Measurements from ENCODE around the gene PSMA2. TPM values are rescaled to one million over a fixed set of nuclear protein-coding genes. Genes with fewer than 3 reads are reported as not detected.

PSMA2 gene
- total RNA-seq, 4 donors from 2014 or later: 5.8 to 61.2 (median 28.6) TPM

GRCh38 chr7:42959549-42959948, 27.6 kb upstream of the PSMA2 start:
- Histone ChIP-seq H3K9me3 (no peaks in the 10 kb centered on the region), H3K27ac (no peak overlapping the region), H3K27me3 (no peaks in the 10 kb centered on the region), H3K36me3 (no peaks in the 10 kb centered on the region), H3K4me1 (no peaks in the 10 kb centered on the region), H3K4me3 (no peak overlapping the region)
- in situ Hi-C loops (cut with MboI; ENCODE audit: low pct_ligation_motif_present in 1 of 4, low pct_unique_long_range_greater_than_20kb in 1 of 4, low sequenced_read_pairs in 3 of 4) (loop anchor here in 1 of 4 donors (25.0 kb wide), 1 partner anchor 303 kb away; no protein-coding TSS in a partner anchor), intact Hi-C loops (cut with DNase I; ENCODE audit: low total_unique reads) (no loop called here)
- WGBS, 2 donors (ENCODE audit: low coverage in 1 of 2): 67 to 83% methylated on average over 1 to 2 of the region's 2 CpGs
- no peak for DNase-seq
- TF ChIP-seq, protein P1, sequence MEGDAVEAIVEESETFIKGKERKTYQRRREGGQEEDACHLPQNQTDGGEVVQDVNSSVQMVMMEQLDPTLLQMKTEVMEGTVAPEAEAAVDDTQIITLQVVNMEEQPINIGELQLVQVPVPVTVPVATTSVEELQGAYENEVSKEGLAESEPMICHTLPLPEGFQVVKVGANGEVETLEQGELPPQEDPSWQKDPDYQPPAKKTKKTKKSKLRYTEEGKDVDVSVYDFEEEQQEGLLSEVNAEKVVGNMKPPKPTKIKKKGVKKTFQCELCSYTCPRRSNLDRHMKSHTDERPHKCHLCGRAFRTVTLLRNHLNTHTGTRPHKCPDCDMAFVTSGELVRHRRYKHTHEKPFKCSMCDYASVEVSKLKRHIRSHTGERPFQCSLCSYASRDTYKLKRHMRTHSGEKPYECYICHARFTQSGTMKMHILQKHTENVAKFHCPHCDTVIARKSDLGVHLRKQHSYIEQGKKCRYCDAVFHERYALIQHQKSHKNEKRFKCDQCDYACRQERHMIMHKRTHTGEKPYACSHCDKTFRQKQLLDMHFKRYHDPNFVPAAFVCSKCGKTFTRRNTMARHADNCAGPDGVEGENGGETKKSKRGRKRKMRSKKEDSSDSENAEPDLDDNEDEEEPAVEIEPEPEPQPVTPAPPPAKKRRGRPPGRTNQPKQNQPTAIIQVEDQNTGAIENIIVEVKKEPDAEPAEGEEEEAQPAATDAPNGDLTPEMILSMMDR (IDR thresholded peaks at IDR 0.05): no peak
- no peak for TF ChIP-seq EP300 (IDR thresholded peaks at IDR 0.05; ENCODE audit: low read depth)

DNA sequence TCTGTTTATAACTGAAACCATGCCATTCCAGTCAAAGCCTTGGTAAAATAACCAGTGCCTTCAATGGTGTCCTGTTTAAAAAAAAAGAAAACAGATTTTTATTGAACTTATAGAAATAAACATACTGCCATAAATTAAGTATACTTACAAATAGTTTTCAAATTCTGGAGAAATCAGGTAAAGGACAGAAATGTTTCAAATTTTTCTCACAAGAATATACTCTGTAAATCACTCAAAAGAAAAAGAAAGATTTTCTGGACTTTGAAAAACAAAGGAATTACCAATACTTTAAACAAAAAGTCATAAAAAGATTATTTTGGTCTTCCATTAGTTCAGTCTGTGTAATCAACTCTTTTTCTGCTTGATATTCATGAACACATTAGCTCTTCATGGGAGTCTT, 24.1 kb upstream of the PSMA2 start:
- Histone ChIP-seq H3K27me3 (no peaks in the 10 kb centered on the region), H3K4me3 (no peak overlapping the region), H3K36me3 (no peaks in the 10 kb centered on the region), H3K27ac (no peak overlapping the region), H3K4me1 (no peaks in the 10 kb centered on the region), H3K9me3 (no peaks in the 10 kb centered on the region)
- intact Hi-C loops (cut with DNase I; ENCODE audit: low total_unique reads): no loop called here
- in situ Hi-C loops (cut with MboI; ENCODE audit: low pct_ligation_motif_present in 1 of 4, low pct_unique_long_range_greater_than_20kb in 1 of 4, low sequenced_read_pairs in 3 of 4): loop anchor here in 1 of 4 donors (25.0 kb wide), 1 partner anchor 306 kb away; no protein-coding TSS in a partner anchor
- no peak for DNase-seq
- TF ChIP-seq POLR2AphosphoS5 (IDR thresholded peaks at IDR 0.05): no peak
- TF ChIP-seq, protein P1 (IDR thresholded peaks at IDR 0.05): no peak
- no peak for TF ChIP-seq POLR2A (IDR thresholded peaks at IDR 0.05)
- TF ChIP-seq EP300 (IDR thresholded peaks at IDR 0.05; ENCODE audit: low read depth): no peak

GRCh38 chr7:42953994-42954393, 22.0 kb upstream of the PSMA2 start:
- H3K9me3 ChIP-seq: no peaks in the 10 kb centered on the region
- in situ Hi-C loops (cut with MboI; ENCODE audit: low pct_ligation_motif_present in 1 of 4, low pct_unique_long_range_greater_than_20kb in 1 of 4, low sequenced_read_pairs in 3 of 4) (loop anchor here in 1 of 4 donors (25.0 kb wide), 1 partner anchor 308 kb away; no protein-coding TSS in a partner anchor), intact Hi-C loops (cut with DNase I; ENCODE audit: low total_unique reads) (no loop called here)
- no peaks in the 10 kb centered on the region for H3K27me3 ChIP-seq
- no peak for TF ChIP-seq POLR2AphosphoS5 (IDR thresholded peaks at IDR 0.05)
- TF ChIP-seq POLR2A (IDR thresholded peaks at IDR 0.05): no peak
- TF ChIP-seq, protein P1 (IDR thresholded peaks at IDR 0.05): no peak
- TF ChIP-seq EP300 (IDR thresholded peaks at IDR 0.05; ENCODE audit: low read depth): no peak
- H3K4me3 ChIP-seq: no peak overlapping the region
- H3K4me1 ChIP-seq: no peaks in the 10 kb centered on the region
- no peaks in the 10 kb centered on the region for H3K36me3 ChIP-seq
- DNase-seq: no peak
- H3K27ac ChIP-seq: no peak overlapping the region
- 78 to 91% methylated on average over 4 of the region's 4 CpGs for WGBS, 2 donors (ENCODE audit: low coverage in 1 of 2)

DNA sequence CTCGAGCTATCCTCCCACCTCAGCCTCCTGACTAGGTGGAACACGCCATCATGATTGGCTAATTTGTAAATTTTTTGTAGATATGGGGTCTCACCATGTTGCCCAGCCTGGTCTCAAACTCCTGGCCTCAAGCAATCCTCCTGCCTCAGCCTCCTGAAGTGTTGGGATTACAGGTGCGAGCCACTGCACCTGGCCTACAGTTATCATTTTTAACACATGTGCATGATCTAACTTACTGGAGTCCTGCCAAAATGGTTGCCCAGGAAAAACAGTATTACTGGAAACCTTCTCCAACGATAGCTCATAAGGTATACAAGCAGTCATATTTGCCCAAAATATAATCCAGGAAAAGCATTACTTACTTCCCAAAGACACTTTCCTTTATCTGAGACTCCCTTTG, 20.4 kb upstream of the PSMA2 start:
- in situ Hi-C loops (cut with MboI; ENCODE audit: low pct_ligation_motif_present in 1 of 4, low pct_unique_long_range_greater_than_20kb in 1 of 4, low sequenced_read_pairs in 3 of 4): loop anchor here in 1 of 4 donors (25.0 kb wide), 1 partner anchor 310 kb away; no protein-coding TSS in a partner anchor
- no peak for DNase-seq
- H3K36me3 ChIP-seq: no peaks in the 10 kb centered on the region
- TF ChIP-seq POLR2AphosphoS5 (IDR thresholded peaks at IDR 0.05) (no peak), EP300 (IDR thresholded peaks at IDR 0.05; ENCODE audit: low read depth) (no peak)
- H3K27me3 ChIP-seq: no peaks in the 10 kb centered on the region
- H3K4me1 ChIP-seq: no peaks in the 10 kb centered on the region
- WGBS, 2 donors (ENCODE audit: low coverage in 1 of 2): 50 to 64% methylated on average over 2 to 4 of the region's 4 CpGs
- no peaks in the 10 kb centered on the region for H3K9me3 ChIP-seq
- intact Hi-C loops (cut with DNase I; ENCODE audit: low total_unique reads): no loop called here
- no peak overlapping the region for H3K27ac ChIP-seq
- no peak overlapping the region for H3K4me3 ChIP-seq

- Histone ChIP-seq H3K27me3 (no peaks in the 10 kb centered on the region), H3K4me3 (no peak overlapping the region), H3K4me1 (no peaks in the 10 kb centered on the region), H3K27ac (no peak overlapping the region), H3K36me3 (no peaks in the 10 kb centered on the region), H3K9me3 (no peaks in the 10 kb centered on the region)
- 60 to 80% methylated on average over 2 to 3 of the region's 3 CpGs for WGBS, 2 donors (ENCODE audit: low coverage in 1 of 2)
- DNase-seq: no peak
- intact Hi-C loops (cut with DNase I; ENCODE audit: low total_unique reads) (no loop called here), in situ Hi-C loops (cut with MboI; ENCODE audit: low pct_ligation_motif_present in 1 of 4, low pct_unique_long_range_greater_than_20kb in 1 of 4, low sequenced_read_pairs in 3 of 4) (loop anchor here in 1 of 4 donors (25.0 kb wide), 1 partner anchor 312 kb away; no protein-coding TSS in a partner anchor)
- TF ChIP-seq POLR2A (IDR thresholded peaks at IDR 0.05) (no peak), POLR2AphosphoS5 (IDR thresholded peaks at IDR 0.05) (no peak), EP300 (IDR thresholded peaks at IDR 0.05; ENCODE audit: low read depth) (no peak)
- TF ChIP-seq, protein P1 (IDR thresholded peaks at IDR 0.05): no peak
These were observed 18.4 kb upstream of the PSMA2 start for GRCh38 chr7:42950417-42950816.
